GM21515 (cell line): ENCODE data around the gene NUCKS1.

Experiments used
- ATAC-seq: cut with Tn5 transposase; IDR thresholded peaks from one replicate; pipeline ENCODE4 v1.9.1; 2021; ENCODE audit not compliant: unreplicated experiment

The NUCKS1 gene

GRCh38 chr1:205772607-205773032 is 22.6 kb upstream of the NUCKS1 start:
- ATAC-seq: no peak

DNA sequence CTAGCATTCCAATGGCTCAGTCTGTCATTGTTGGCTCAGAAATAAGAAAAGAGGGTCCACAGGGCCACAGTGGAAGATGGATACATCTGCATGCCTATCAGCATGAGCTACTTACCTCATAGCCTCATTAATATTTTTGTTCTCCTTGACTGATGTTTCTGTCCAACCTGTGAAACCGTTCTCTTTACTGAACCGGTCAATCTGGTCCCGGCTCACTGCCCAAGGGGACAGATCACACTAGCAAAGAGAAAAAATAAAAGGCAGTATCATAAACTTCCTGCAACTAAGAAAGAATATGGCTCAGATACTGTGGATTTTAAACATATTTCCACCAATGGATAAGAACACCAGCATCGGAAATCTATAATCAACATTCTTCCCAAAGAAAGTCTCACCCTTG is 20.6 kb upstream of the NUCKS1 start:
- ATAC-seq: no peak

DNA sequence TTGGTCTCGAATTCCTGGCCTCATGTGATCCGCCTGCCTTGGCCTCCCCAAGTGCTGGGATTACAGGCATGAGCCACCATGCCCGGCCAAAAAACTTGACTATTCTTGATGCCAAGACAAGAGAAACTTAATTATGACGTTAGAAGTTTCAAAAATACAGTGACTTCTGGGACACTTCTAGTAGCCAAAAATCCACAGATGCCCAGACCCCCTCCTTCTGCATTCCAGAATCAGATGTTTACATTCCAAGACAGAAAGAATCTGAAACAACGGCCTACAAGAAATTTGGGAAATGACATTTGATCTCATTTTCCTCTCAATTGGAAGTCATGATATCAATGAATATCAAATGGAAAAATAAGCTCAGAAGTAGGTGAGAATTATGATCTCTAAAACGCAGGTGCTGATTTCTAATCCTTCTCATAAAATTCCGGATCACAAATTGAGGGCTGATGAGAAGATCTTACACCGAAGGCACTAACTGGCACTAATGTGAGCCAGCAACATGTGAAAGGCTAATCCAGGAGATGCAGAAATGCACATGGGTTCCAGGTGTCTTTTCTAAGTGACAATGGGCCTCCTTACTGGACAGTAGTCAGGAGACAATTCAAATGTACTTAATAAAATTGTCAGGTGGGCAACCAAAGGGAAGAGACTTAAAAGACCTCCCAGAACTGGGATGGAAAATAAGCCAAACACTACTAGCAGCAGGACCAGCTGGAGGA is 19.8 kb upstream of the NUCKS1 start:
- no peak for ATAC-seq

- no peak for ATAC-seq
These were observed 17.3 kb upstream of the NUCKS1 start for GRCh38 chr1:205767248-205767647.

DNA sequence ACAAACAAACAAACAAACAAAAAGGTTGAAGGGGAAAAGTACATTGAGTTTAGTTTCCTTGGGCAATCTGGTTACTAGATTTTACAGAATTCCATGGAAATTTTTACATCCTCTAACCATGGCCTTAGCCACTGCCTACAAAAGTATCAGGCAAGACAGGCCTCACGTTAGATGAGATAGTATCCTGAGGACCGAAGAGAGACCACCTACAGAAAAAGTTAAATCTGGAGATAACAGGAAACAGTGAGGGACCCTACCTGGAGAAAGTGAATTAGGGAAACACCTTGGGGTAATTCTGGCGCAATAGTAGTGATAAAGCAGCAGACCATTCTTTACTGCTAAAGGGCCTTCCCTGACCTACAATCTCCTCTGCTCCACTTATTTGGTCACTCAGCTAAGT is 16.6 kb upstream of the NUCKS1 start:
- no peak for ATAC-seq

GRCh38 chr1:205766038-205766437 is 16.1 kb upstream of the NUCKS1 start:
- no peak for ATAC-seq

DNA sequence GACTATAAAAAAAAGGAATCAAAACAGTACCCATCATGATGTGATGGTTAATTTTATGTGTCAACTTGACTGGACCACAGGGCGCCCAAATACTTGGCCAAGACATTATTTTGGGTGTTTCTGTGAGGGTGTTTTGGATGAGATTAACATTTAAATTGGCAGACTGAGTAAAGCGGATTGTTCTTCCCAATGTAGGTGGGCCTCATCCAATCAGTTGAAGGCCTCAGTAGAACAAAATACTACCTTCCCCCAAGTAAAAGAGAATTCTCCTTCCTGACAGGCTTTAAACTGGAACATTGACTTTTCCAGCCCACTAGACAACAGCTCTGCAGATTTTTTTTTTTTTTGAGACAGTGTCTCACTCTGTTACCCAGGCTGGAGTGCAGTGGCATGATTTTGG is 14.6 kb upstream of the NUCKS1 start:
- no peak for ATAC-seq

GRCh38 chr1:205763980-205764379 is 14.0 kb upstream of the NUCKS1 start:
- ATAC-seq: no peak

DNA sequence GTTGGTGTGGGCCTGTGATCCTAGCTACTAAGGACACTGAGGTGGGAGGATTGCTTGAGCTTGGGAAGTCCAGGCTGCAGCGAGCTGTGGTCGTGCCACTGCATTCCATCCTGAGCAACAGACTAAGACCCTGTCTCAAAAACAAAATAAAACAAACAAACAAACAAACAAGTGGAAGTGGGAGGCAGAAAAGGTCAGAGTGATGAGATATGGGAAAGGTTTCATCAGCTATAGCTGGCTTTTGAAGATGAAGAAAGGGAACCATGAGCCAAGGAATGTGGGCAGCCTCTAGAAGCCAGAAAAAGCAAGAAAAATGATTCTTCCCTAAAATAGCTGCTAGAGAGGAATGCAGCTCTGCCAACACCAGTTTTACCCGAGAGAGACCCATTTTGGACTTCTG is 10.6 kb upstream of the NUCKS1 start:
- no peak for ATAC-seq

- ATAC-seq: no peak
These were observed 6.6 kb upstream of the NUCKS1 start for GRCh38 chr1:205756552-205756951.

GRCh38 chr1:205754857-205755256 is 4.9 kb upstream of the NUCKS1 start:
- no peak for ATAC-seq

GRCh38 chr1:205751036-205751651 is 1.2 kb upstream of the NUCKS1 start:
- ATAC-seq: no peak

DNA sequence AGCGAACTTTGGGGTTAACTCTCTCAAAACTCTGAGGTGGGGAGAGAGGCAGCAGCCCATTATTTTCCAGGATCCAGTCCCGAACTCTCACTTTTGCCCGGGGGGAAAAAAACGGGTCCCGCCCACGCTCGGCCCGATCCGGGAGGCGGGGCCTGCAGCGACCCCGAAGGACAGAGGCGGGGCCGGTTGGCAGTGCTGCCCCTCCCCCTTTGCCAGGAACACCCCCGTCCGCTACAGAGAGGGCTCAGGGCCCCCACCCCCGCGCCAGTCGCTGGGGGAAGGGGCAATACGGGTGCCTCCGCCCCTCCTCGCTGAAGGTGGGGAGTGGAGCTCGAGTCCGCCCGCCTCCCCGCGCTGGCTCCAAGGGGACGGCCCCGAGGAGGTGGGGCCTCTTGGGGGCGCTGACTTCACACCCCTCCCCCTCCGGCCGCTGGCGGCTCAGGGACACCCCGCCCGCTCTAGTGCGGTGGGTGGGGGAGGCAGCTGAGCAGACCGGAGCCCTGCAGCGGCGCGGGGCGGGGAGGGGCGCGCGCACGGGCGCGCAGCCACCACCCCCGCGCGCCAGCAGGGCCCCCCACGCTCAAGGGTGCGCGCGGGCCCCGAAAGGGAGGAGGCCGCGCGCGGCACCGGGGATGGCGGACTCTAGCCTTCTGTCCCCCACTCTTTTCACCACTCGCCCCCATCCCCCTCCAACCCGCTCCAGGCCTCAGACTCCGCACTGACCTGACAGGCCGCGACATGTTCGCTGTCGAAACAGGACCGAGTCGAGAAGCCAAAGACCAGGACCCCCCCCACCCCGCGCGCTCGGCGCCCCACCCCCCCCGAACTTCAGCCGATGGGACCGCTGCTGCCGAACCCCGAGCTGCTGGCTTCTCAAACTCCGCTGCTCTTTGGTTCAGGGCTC is 496 bp downstream of the NUCKS1 start:
- ATAC-seq: peak; percentile 73

DNA sequence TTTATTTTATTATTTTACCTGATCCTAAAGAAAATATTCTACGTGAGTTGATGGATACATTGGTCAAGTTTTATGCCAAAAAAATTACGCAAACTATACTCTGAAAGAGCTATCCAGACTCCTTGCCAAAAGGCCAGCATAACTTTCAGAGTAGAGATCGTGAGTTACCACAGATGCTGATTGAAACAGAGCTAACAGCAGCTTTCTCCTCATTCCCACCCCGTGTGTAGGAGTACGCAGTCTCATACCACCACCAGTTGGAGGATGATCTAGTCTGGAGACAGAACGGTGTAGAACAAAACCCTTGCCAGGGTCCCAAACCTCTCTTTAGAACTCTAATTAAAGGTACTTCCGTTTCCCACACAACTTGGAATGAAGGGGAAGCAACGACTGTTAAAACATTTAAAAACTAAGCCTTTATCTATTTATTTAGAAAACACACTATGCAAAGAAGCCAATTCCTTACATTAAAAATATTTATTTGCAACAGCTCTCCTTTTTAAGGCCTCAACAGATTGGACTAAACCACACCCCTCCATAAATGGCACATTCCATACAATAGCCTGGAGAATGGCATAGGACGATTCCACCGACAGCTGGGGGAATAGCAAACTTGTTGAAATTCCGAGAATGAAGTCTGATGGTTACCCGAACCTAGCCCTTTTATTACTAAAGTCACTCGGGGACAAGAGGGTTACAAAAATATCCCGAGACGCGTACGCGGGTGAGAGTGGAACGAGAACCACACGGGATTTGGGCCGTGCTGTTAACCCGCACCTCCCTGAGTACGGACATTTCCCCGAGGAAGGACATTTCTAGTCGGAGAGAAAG is 1.4 kb downstream of the NUCKS1 start:
- ATAC-seq: peak; percentile 26

DNA sequence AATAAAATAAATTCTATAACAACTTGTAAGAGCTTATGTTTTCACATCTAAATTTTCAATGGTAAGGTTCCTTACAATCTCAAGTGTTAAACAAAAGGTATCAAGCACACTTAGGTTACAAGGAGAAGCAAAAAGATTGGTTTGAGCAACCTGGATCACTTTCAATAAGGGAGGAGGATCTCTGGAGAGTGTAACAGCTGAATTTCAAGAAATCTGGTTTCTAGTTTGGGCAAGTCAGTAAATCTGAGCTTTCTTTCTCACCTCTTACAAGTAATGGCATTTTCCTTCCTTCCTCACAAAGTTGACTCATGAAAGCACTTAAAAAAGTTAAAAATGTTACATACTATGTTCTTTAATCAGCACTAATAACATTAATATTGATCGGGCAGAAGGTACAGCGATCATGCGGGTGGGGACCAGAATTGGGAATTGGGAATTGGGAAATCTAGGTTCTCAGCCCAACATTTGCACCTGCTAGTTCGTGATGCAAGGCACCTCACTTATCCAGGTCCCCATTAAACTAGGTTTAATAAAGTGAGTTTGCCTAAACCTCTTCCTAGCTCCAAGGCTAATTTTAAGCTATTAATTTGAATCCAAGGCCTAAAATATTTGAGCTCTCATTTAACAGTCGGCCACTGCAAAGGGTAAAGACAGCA is 3.1 kb downstream of the NUCKS1 start:
- no peak for ATAC-seq

- no peak for ATAC-seq
These were observed 5.6 kb downstream of the NUCKS1 start for GRCh38 chr1:205744403-205744802.

DNA sequence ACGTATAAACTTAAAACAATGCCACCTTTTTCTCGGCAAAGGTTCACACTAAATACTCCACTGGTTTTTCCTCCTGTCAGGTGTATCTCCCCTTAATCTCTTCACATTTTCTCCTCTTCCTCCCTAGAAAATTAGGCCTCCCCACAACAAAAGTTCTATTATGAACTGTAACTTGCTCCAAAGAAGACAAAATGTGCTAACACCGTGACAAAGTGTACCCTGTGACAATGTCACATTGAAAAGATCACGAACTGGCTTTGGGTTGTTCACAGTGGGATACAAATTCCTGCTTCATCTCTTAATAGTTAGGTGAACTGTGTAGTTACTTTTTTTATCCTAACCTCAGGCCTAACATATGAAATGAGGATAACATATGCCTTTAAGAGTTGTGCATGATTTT is 6.0 kb downstream of the NUCKS1 start:
- ATAC-seq: no peak

GRCh38 chr1:205741681-205742080 is 8.3 kb downstream of the NUCKS1 start:
- ATAC-seq: no peak

DNA sequence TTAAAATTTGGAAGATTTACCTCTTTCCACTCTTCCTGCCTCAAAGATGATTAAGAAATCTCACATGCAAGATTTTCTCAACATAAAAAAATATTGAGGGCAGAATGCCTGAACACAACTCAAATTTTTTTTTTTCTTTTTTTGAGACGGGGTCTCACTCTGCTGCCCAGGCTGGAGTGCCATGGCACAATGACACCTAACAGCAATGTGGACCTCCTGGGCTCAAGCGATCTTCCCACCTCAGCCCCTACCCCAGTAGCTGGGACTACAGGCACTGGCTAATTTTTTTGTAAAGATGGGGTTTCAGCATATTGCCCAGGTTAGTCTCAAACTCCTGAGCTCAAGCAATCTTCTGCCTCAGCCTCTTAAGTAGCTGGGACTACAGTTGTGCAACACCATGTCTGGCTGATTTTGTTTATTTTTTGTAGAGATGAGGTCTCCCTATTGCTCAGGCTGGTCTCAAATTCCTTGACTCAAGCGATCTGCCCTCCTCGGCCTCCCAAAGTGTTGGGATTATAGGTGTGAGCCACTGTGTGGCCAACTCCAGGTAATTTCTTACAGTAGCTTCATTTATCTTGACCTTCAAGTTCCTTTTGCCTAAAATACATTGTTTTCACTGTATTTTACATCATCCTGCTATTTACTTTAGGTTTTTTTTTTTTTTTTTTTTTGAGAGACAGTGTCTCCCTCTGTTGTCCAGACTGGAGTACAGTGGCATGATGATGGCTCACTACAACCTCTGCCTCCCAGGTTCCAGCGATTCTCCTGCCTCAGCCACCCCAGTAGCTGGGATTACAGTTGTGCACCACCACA is 10.4 kb downstream of the NUCKS1 start:
- no peak for ATAC-seq

DNA sequence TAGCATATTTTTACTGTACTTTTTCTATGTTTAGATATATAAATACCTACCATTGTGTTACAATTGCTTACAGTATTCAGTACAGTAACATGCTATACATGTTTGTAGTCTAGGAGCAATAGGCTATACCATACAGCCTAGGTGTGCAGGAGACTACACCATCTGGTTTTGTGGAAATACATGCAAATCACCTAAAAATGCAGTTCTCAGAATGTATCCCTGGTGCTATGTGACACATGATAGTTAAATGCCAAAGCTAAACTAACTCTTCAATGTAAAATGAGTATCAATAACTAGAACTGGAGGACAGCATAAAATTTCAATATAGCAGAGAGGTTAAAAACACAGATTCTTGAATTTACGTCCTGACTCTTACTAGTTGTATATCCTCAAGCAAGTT is 14.8 kb downstream of the NUCKS1 start:
- no peak for ATAC-seq
